Stimulated activated memory B cell treated with anti-CD40 and anti-IgM and Interleukin-4, amounts not matched to agents 10 μg/mL and 1 μg/mL and 100 μg/mL, for 72 hours (primary cell): ENCODE results near the gene DPP10.
"Not testable (repeated sequence)": the region's sequence is repeated elsewhere in the genome, so short reads cannot be mapped to it uniquely, and the experiment has no call there.

Experiments used
- ATAC-seq: fragments of 150-1000 bp; cut with Tn5 transposase; 2 replicates; pipeline ENCODE4 v1.10.0; 2021
- H3K27ac Mint-ChIP-seq: one replicate; pipeline ENCODE4 v1.8.0; 2022; ENCODE audit warnings: mild to moderate bottlenecking, mixed read lengths
- H3K27me3 Mint-ChIP-seq: one replicate; pipeline ENCODE4 v1.8.0; 2022; ENCODE audit warnings: mixed read lengths
- H3K36me3 Mint-ChIP-seq: one replicate; pipeline ENCODE4 v1.8.0; 2022; ENCODE audit warnings: mixed read lengths
- H3K4me1 Mint-ChIP-seq: one replicate; pipeline ENCODE4 v1.8.0; 2022; ENCODE audit warnings: mixed read lengths
- H3K4me3 Mint-ChIP-seq: one replicate; pipeline ENCODE4 v1.8.0; 2022; ENCODE audit warnings: mild to moderate bottlenecking, moderate library complexity, mixed read lengths
- H3K9me3 Mint-ChIP-seq: one replicate; pipeline ENCODE4 v1.8.0; 2022; ENCODE audit warnings: mixed read lengths

Gene DPP10

GRCh38 chr2:114699423-114699944 lies 257.0 kb downstream of the DPP10 start:
- no peaks in the 10 kb centered on the region for H3K4me1 Mint-ChIP-seq
- ATAC-seq = no peak
- no peaks in the 10 kb centered on the region for H3K36me3 Mint-ChIP-seq
- H3K4me3 Mint-ChIP-seq = no peak overlapping the region
- H3K27me3 Mint-ChIP-seq = no peaks in the 10 kb centered on the region
- no peaks in the 10 kb centered on the region for H3K9me3 Mint-ChIP-seq
- H3K27ac Mint-ChIP-seq = no peak overlapping the region

DNA sequence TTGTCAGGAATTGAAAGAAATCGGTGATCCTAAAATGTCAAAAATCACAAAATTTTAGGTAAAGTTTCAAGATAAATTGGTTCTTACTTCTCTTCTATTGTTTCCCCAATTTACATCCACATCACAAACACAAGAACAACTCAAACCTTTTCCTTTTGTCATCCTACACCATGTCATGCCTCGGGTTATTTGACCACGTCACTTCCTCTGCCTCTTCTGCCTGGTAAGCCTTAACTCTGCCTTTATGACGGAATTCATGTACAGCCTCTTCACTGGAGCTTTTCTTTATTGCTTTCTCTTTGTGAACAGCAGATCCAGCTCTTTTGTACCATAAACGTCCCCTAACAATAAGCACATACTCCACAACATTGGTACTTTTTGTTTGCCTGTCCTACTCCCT lies 258.0 kb downstream of the DPP10 start:
- no peak for ATAC-seq
- Mint-ChIP-seq H3K36me3 (no peaks in the 10 kb centered on the region), H3K4me1 (no peaks in the 10 kb centered on the region), H3K27me3 (no peaks in the 10 kb centered on the region), H3K4me3 (no peak overlapping the region), H3K9me3 (no peaks in the 10 kb centered on the region), H3K27ac (no peak overlapping the region)

GRCh38 chr2:114709936-114710850 lies 267.8 kb downstream of the DPP10 start:
- ATAC-seq = no peak
- Mint-ChIP-seq H3K27ac (no peak overlapping the region), H3K36me3 (no peaks in the 10 kb centered on the region), H3K27me3 (no peaks in the 10 kb centered on the region), H3K4me3 (no peak overlapping the region), H3K9me3 (no peaks in the 10 kb centered on the region), H3K4me1 (no peaks in the 10 kb centered on the region)

DNA sequence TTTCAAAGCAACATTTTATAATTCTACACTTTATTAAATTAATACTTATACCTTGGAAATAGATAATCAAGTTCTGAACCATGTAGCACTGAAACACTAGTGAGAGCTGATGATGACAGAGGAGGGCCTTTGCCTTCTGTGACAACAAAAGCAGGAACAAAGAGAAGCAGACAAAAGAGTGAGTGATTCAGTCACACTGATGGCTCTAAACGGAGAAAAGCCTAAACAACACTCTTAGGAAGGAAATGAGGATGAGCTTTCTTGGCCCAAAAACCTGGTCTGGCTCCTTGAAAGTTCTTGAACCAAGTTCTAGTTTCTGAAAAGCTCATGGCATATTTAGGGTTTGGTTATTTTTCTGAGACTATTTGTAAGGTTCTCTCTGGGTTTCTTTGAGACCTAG lies 271.9 kb downstream of the DPP10 start:
- Mint-ChIP-seq H3K36me3 (no peaks in the 10 kb centered on the region), H3K9me3 (no peaks in the 10 kb centered on the region), H3K4me3 (no peak overlapping the region), H3K27ac (no peak overlapping the region), H3K4me1 (no peaks in the 10 kb centered on the region), H3K27me3 (no peaks in the 10 kb centered on the region)
- ATAC-seq = no peak

DNA sequence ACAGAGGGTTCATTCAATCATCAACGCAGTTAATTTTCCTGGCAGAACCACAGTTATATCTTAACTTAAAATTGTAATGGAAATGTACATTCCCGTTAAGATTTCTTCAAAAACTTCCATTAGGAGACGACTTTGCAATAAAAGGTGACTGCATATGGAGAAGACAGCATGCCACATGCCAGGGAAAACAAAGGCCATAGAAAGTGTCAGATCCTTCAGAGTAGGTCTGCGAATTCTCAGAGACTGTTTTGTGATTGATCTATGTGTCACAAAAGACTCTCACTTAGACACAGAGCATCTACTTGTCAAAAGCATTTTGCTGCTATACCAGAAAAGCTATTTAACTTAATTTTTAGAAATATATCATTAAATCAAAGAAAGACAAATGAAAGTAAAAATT lies 274.6 kb downstream of the DPP10 start:
- Mint-ChIP-seq H3K4me1 (no peaks in the 10 kb centered on the region), H3K4me3 (no peak overlapping the region), H3K36me3 (no peaks in the 10 kb centered on the region), H3K27me3 (no peaks in the 10 kb centered on the region), H3K27ac (no peak overlapping the region), H3K9me3 (no peaks in the 10 kb centered on the region)
- ATAC-seq = no peak

GRCh38 chr2:114724454-114724853 lies 282.0 kb downstream of the DPP10 start:
- Mint-ChIP-seq H3K27ac (no peak overlapping the region), H3K4me3 (no peak overlapping the region), H3K36me3 (no peaks in the 10 kb centered on the region), H3K27me3 (no peaks in the 10 kb centered on the region), H3K4me1 (no peaks in the 10 kb centered on the region), H3K9me3 (no peaks in the 10 kb centered on the region)
- ATAC-seq = no peak

DNA sequence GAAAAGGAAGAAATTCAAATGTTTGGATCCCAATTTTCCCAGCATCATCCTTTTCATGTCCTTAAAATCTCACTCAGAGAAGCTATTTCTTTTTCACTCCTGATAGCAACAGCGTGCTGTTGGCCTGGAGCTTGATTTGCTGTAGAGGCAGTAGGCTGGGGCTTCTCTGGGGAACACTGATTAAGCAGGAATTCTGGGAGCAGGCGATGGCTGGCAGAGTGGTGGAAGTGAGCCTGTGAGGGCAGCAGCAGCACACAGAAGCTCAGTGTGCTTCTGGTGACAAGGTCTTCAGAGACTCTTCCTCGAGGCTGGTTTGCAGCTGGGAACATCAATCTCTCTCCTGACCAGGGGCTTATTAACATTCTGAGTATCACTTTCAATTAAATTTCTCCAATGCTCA lies 284.6 kb downstream of the DPP10 start:
- Mint-ChIP-seq H3K27me3 (no peaks in the 10 kb centered on the region), H3K4me3 (no peak overlapping the region), H3K27ac (no peak overlapping the region), H3K9me3 (no peaks in the 10 kb centered on the region), H3K4me1 (no peaks in the 10 kb centered on the region), H3K36me3 (no peaks in the 10 kb centered on the region)
- no peak for ATAC-seq

DNA sequence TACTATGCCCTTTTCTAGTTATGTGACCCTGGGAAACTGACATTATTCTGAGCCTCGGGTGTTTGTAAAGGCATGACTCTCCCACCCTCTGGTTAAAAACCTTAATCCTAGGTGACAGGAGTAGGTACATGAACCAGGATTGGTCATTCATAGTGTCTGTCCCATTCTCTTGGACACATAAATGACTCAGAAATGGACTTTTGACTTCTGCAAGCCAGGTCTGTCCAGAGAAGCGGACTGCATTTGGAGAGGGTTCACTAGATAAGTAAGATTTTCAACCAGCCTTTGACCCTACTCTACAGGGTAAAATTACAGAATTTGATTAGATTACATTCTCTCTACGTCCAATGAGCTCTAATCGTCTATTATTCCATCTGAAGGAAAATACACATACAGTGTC lies 285.9 kb downstream of the DPP10 start:
- Mint-ChIP-seq H3K4me1 (no peaks in the 10 kb centered on the region), H3K36me3 (no peaks in the 10 kb centered on the region), H3K9me3 (no peaks in the 10 kb centered on the region), H3K27me3 (no peaks in the 10 kb centered on the region), H3K27ac (no peak overlapping the region), H3K4me3 (no peak overlapping the region)
- no peak for ATAC-seq

DNA sequence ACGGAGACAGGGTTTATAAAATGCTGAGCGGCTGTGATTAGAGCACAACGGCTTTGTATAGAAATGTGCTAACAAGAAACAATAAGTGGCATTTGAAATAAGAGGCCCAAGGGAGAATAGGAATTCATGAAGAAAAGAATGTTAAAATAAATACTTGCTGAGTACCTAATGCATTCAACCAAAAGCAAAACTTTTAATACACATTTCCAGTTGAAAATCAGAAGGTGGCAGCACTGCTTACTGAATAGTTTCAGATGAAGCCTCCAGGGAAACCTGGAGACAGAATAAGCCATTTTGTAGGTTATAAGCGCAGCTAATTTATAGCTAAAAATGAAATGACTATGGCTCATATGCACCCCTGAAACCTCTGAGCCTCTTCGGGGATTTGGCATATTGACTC lies 286.6 kb downstream of the DPP10 start:
- no peaks in the 10 kb centered on the region for H3K9me3 Mint-ChIP-seq
- H3K27ac Mint-ChIP-seq = no peak overlapping the region
- H3K4me3 Mint-ChIP-seq = no peak overlapping the region
- H3K4me1 Mint-ChIP-seq = no peaks in the 10 kb centered on the region
- no peak for ATAC-seq
- H3K27me3 Mint-ChIP-seq = no peaks in the 10 kb centered on the region
- H3K36me3 Mint-ChIP-seq = no peaks in the 10 kb centered on the region

DNA sequence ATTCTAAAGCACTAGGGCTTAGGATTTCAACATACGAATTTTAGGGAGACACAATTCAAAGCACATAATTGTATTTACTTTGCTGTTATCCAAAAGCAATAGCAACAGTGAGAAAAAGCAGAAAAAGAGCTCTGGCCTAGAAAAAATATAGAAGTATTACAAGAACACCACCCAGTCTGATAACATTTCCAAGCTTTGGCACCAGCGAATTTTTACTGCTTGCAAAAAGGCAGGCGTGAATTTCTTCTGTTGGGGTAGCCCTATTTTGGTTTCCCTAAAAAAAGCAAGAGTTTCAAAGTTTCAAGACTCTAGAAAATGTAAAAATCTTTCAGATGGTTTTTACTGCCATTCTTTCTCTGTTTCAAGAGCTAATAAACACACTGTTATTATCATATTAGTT lies 292.7 kb downstream of the DPP10 start:
- ATAC-seq = no peak
- no peaks in the 10 kb centered on the region for H3K9me3 Mint-ChIP-seq
- H3K4me1 Mint-ChIP-seq = no peaks in the 10 kb centered on the region
- H3K36me3 Mint-ChIP-seq = no peaks in the 10 kb centered on the region
- no peak overlapping the region for H3K4me3 Mint-ChIP-seq
- H3K27ac Mint-ChIP-seq = no peak overlapping the region
- H3K27me3 Mint-ChIP-seq = no peaks in the 10 kb centered on the region

DNA sequence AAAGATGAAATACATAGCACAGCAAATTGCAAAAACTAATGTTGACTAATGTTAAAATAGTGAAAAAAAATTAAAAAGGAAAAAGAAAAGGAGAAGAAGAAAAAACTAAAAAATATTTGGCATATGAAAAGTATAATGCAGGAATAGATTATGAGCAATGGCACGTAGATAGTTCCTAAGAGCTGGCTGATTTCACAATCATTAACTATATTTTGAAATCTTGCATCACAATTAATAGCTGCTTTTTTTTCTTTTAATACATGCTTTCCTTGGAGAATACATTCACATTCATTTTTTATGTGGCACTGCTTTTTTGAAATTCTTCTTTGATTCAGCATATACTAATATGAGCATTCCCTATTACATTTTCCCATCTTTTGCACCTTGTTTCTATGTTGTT lies 299.8 kb downstream of the DPP10 start:
- H3K36me3 Mint-ChIP-seq = no peaks in the 10 kb centered on the region
- ATAC-seq = no peak
- H3K4me1 Mint-ChIP-seq = no peaks in the 10 kb centered on the region

GRCh38 chr2:114745700-114746099 lies 303.3 kb downstream of the DPP10 start:
- Mint-ChIP-seq H3K27me3 (no peaks in the 10 kb centered on the region), H3K4me3 (no peak overlapping the region), H3K27ac (no peak overlapping the region), H3K36me3 (no peaks in the 10 kb centered on the region), H3K9me3 (no peaks in the 10 kb centered on the region), H3K4me1 (no peaks in the 10 kb centered on the region)
- ATAC-seq = no peak

More for the DNA sequence above, 299.8 kb downstream of the DPP10 start:
- Mint-ChIP-seq H3K27ac (no peak overlapping the region), H3K9me3 (no peaks in the 10 kb centered on the region), H3K4me3 (no peak overlapping the region), H3K27me3 (no peaks in the 10 kb centered on the region)

DNA sequence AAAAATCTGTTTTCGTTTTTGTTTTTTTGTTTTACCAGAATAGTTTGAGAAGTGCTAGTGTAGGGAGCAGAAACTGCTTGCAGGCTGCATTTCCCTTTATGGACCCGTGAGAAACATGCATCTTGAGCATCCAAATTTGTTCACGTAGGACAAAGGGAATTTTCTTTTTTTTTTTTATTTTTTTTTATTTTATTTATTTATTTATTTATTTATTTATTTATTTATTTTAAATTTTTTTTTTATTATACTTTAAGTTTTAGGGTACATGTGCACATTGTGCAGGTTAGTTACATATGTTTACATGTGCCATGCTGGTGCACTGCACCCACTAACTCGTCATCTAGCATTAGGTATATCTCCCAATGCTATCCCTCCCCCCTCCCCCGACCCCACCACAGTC lies 305.7 kb downstream of the DPP10 start:
- H3K4me3 Mint-ChIP-seq, H3K27me3 Mint-ChIP-seq, ATAC-seq, H3K36me3 Mint-ChIP-seq, H3K9me3 Mint-ChIP-seq, H3K4me1 Mint-ChIP-seq, H3K27ac Mint-ChIP-seq: not testable (repeated sequence)

- Mint-ChIP-seq H3K4me1 (no peaks in the 10 kb centered on the region), H3K4me3 (no peak overlapping the region), H3K27me3 (no peaks in the 10 kb centered on the region), H3K9me3 (peaks cover 5% of the 10 kb centered on the region), H3K27ac (no peak overlapping the region), H3K36me3 (no peaks in the 10 kb centered on the region)
- ATAC-seq = no peak
Measured at GRCh38 chr2:114752425-114752824, 310.0 kb downstream of the DPP10 start.

GRCh38 chr2:114753145-114753544 lies 310.7 kb downstream of the DPP10 start:
- H3K4me3 Mint-ChIP-seq = no peak overlapping the region
- no peak overlapping the region for H3K27ac Mint-ChIP-seq
- no peak for ATAC-seq
- no peaks in the 10 kb centered on the region for H3K36me3 Mint-ChIP-seq
- peaks cover 5% of the 10 kb centered on the region for H3K9me3 Mint-ChIP-seq
- H3K4me1 Mint-ChIP-seq = no peaks in the 10 kb centered on the region
- no peaks in the 10 kb centered on the region for H3K27me3 Mint-ChIP-seq

- no peak overlapping the region for H3K27ac Mint-ChIP-seq
- H3K4me1 Mint-ChIP-seq = no peaks in the 10 kb centered on the region
- H3K4me3 Mint-ChIP-seq = no peak overlapping the region
- ATAC-seq = no peak
- no peaks in the 10 kb centered on the region for H3K27me3 Mint-ChIP-seq
- H3K9me3 Mint-ChIP-seq = peaks cover 5% of the 10 kb centered on the region
- H3K36me3 Mint-ChIP-seq = no peaks in the 10 kb centered on the region
Measured at GRCh38 chr2:114754907-114755563, 312.6 kb downstream of the DPP10 start.
